ENCODE results near the gene ALPK3.

ALPK3 gene

DNA sequence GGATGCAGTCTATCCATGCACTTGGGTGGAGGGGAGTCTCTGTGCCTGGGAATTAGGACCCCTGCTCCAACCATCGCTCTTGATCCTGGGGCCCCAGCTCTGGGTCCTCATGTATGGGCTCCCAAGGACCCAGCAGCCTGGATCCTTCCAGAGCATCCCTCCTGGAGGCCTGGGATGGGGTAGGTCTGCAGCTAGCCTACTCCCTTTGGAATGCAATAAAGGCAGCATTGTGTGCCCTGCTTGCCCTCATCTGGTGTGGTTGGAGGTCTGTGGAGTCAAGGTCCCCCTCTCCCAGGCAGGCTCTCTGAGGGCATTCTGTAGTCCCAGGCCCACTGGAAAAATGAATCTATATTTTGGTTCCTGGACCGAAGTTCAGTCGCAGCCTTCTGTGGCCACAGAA, 52.4 kb downstream of the ALPK3 start:
- Histone ChIP-seq H3K36me3 (ENCODE audit: low read depth) (no peaks in the 10 kb centered on the region), H3K27me3 (ENCODE audit: insufficient read depth, poor library complexity, severe bottlenecking) (no peaks in the 10 kb centered on the region), H3K4me1 (ENCODE audit: insufficient read depth, poor library complexity, severe bottlenecking) (no peaks in the 10 kb centered on the region), H3K4me3 (ENCODE audit: severe bottlenecking) (no peak overlapping the region), H3K9me3 (ENCODE audit: severe bottlenecking) (no peaks in the 10 kb centered on the region), H3K27ac (ENCODE audit: poor library complexity, severe bottlenecking) (no peak overlapping the region)
- ATAC-seq (ENCODE audit: low read depth) (no peak), DNase-seq (ENCODE audit: low spot score) (no peak)
- TF ChIP-seq, protein P1, sequence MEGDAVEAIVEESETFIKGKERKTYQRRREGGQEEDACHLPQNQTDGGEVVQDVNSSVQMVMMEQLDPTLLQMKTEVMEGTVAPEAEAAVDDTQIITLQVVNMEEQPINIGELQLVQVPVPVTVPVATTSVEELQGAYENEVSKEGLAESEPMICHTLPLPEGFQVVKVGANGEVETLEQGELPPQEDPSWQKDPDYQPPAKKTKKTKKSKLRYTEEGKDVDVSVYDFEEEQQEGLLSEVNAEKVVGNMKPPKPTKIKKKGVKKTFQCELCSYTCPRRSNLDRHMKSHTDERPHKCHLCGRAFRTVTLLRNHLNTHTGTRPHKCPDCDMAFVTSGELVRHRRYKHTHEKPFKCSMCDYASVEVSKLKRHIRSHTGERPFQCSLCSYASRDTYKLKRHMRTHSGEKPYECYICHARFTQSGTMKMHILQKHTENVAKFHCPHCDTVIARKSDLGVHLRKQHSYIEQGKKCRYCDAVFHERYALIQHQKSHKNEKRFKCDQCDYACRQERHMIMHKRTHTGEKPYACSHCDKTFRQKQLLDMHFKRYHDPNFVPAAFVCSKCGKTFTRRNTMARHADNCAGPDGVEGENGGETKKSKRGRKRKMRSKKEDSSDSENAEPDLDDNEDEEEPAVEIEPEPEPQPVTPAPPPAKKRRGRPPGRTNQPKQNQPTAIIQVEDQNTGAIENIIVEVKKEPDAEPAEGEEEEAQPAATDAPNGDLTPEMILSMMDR (IDR thresholded peaks at IDR 0.05; ENCODE audit: poor library complexity, severe bottlenecking) = no peak

DNA sequence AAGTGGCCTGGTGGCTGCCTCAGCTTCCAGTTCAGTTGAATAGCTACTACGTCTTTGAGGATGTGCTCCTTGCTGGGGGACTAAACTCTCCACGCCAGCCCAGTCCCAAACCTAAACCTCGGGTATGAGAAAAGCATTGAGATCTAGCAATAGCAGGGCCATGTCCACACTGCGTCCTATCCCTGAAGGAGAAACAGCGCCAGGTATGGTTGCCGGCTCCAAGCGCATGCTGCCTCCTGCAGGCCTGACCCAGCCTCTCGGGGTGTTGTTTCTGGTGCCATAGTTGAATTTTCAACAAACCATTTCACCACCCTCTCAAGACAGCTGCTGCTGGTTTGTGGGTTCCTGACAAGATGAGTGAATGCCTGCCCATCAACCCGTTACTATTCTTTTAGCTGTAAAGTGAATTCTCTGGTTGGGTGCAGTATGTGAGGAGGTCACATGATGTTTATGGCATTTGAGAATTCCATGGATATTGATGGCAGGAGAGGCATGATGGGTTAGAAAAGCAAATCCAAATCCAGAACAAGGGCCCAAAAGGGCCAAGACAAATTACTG, 54.4 kb downstream of the ALPK3 start:
- ATAC-seq (ENCODE audit: low read depth) (no peak), DNase-seq (ENCODE audit: low spot score) (no peak)
- H3K4me3 ChIP-seq (ENCODE audit: severe bottlenecking) = no peak overlapping the region
- H3K27me3 ChIP-seq (ENCODE audit: insufficient read depth, poor library complexity, severe bottlenecking) = no peaks in the 10 kb centered on the region
- no peaks in the 10 kb centered on the region for H3K36me3 ChIP-seq (ENCODE audit: low read depth)
- TF ChIP-seq, protein P1 (IDR thresholded peaks at IDR 0.05; ENCODE audit: poor library complexity, severe bottlenecking) = peak; percentile 8
- H3K9me3 ChIP-seq (ENCODE audit: severe bottlenecking) = no peaks in the 10 kb centered on the region
- no peak overlapping the region for H3K27ac ChIP-seq (ENCODE audit: poor library complexity, severe bottlenecking)
- no peaks in the 10 kb centered on the region for H3K4me1 ChIP-seq (ENCODE audit: insufficient read depth, poor library complexity, severe bottlenecking)

DNA sequence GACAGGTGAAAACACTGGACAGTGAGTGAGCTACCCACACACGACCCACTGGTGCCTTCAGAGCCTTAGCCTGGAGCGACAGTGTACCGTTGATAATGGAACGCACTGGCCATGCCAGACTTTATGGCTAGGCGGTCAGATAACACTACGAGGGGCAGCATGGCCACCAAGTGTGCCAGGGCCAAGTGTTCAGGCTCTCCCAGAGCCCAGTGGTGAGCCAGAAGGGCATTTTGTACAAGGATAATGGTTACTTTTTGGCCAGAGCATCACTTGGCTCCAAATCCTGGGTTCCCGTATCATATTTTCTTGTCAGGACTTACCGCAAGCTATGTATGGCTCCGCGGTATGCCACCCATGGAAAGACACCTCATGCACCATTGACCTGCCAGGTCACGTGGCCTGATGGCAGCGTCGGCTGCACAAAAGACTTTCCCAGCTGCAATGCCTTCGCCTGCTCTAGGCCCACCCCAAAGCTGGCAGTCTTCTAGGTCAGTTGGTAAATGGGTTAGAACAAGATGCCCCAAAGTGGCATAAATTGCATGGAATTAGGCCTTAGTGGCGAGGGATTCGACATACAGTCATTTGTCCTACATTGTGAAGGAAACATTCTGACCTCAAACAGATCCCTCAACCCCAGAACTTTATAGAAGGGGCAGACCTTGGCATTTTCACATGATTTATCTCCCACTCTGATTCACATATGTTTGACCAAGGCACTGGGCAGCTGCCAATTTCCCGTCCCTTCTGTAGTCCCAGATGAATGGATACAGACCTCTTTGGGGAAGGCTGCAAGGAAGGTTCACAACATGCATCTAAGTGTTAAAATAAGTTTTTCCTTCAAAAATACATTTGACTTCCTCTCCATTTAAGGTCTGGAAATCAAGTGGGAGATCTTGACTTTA, 55.1 kb downstream of the ALPK3 start:
- TF ChIP-seq, protein P1 (IDR thresholded peaks at IDR 0.05; ENCODE audit: poor library complexity, severe bottlenecking) = no peak
- no peak for ATAC-seq (ENCODE audit: low read depth)
- Histone ChIP-seq H3K4me3 (ENCODE audit: severe bottlenecking) (no peak overlapping the region), H3K27ac (ENCODE audit: poor library complexity, severe bottlenecking) (no peak overlapping the region), H3K36me3 (ENCODE audit: low read depth) (no peaks in the 10 kb centered on the region), H3K9me3 (ENCODE audit: severe bottlenecking) (no peaks in the 10 kb centered on the region), H3K27me3 (ENCODE audit: insufficient read depth, poor library complexity, severe bottlenecking) (no peaks in the 10 kb centered on the region), H3K4me1 (ENCODE audit: insufficient read depth, poor library complexity, severe bottlenecking) (no peaks in the 10 kb centered on the region)
- DNase-seq (ENCODE audit: low spot score) = no peak

DNA sequence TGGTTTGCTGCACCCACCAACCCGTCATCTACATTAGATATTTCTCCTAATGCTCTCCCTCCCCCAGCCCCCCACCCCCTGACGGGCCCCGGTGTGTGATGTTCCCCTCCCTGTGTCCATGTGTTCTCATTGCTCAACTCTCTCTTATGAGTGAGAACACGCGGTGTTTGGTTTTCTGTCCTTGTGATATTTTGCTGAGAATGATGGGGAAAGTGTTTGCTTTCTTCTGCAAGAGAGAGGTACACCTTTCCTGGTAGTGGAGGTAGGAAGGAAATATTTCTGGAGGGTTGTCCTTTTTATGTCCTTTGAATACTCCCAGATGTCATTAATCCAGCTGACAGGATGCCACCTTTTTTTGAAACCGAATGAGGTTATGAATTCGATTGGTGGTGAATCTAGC, 56.8 kb downstream of the ALPK3 start:
- H3K27ac ChIP-seq (ENCODE audit: poor library complexity, severe bottlenecking) = no peak overlapping the region
- H3K4me1 ChIP-seq (ENCODE audit: insufficient read depth, poor library complexity, severe bottlenecking) = no peaks in the 10 kb centered on the region
- DNase-seq (ENCODE audit: low spot score) = no peak
- no peaks in the 10 kb centered on the region for H3K36me3 ChIP-seq (ENCODE audit: low read depth)
- ATAC-seq (ENCODE audit: low read depth) = no peak
- no peaks in the 10 kb centered on the region for H3K27me3 ChIP-seq (ENCODE audit: insufficient read depth, poor library complexity, severe bottlenecking)
- no peak overlapping the region for H3K4me3 ChIP-seq (ENCODE audit: severe bottlenecking)
- no peaks in the 10 kb centered on the region for H3K9me3 ChIP-seq (ENCODE audit: severe bottlenecking)
- TF ChIP-seq, protein P1 (IDR thresholded peaks at IDR 0.05; ENCODE audit: poor library complexity, severe bottlenecking) = no peak
